Hepatocyte (in vitro differentiated cells): ENCODE results near the gene BMAL1. TPM values are rescaled to one million over a fixed set of nuclear protein-coding genes. Genes with fewer than 3 reads are reported as not detected.

ENCODE experiments used
- DNase-seq: peaks from one replicate; pipeline ENCODE4 v3.0.0-alpha.2; 2016; ENCODE audit warnings: low spot score
- H2AFZ ChIP-seq: fragments of 200-600 bp; sonication (generic); 2 replicates; pipeline ENCODE4 v1.6.0; 2016; ENCODE audit warnings: antibody characterized with exemption, mild to moderate bottlenecking
- H3K27ac ChIP-seq: fragments of 200-600 bp; sonication (generic); 2 replicates; pipeline ENCODE4 v1.5.1; 2016; ENCODE audit warnings: mild to moderate bottlenecking
- H3K27me3 ChIP-seq: fragments of 200-600 bp; sonication (generic); 2 replicates; pipeline ENCODE4 v1.6.1; 2016
- H3K36me3 ChIP-seq: fragments of 200-600 bp; sonication (generic); replicated peaks from 2 replicates; pipeline ENCODE4 v1.5.1; 2016; ENCODE audit warnings: low read depth; ENCODE audit not compliant: insufficient read depth
- H3K4me1 ChIP-seq: fragments of 200-600 bp; sonication (generic); 2 replicates; pipeline ENCODE4 v1.5.1; 2016; ENCODE audit warnings: mild to moderate bottlenecking, moderate library complexity; ENCODE audit not compliant: insufficient read depth
- H3K4me2 ChIP-seq: fragments of 200-600 bp; sonication (generic); 2 replicates; pipeline ENCODE4 v1.6.0; 2016
- H3K4me3 ChIP-seq: fragments of 200-600 bp; sonication (generic); 2 replicates; pipeline ENCODE4 v1.5.1; 2016; ENCODE audit warnings: mild to moderate bottlenecking
- H3K79me2 ChIP-seq: fragments of 200-600 bp; sonication (generic); 2 replicates; pipeline ENCODE4 v1.6.0; 2017; ENCODE audit warnings: mild to moderate bottlenecking
- H3K9me2 ChIP-seq: fragments of 200-600 bp; sonication (generic); replicated peaks from 2 replicates; pipeline ENCODE4 v1.6.0; 2017; ENCODE audit warnings: mild to moderate bottlenecking; ENCODE audit not compliant: insufficient read depth
- H3K9me3 ChIP-seq: fragments of 200-600 bp; sonication (generic); 2 replicates; pipeline ENCODE4 v1.5.1; 2016; ENCODE audit warnings: low read depth, mild to moderate bottlenecking
- H4K20me1 ChIP-seq: fragments of 200-600 bp; sonication (generic); 2 replicates; pipeline ENCODE4 v1.6.0; 2016; ENCODE audit warnings: mild to moderate bottlenecking; ENCODE audit not compliant: insufficient read depth, poor library complexity, severe bottlenecking
- CTCF ChIP-seq: fragments of 200-600 bp; sonication (generic); IDR thresholded peaks from 2 replicates; pipeline ENCODE4 v1.5.1; 2016; ENCODE audit warnings: antibody characterized with exemption, mild to moderate bottlenecking; ENCODE audit not compliant: poor library complexity
- EZH2 ChIP-seq: fragments of 200-600 bp; sonication (generic); IDR thresholded peaks from 2 replicates; pipeline ENCODE4 v1.6.1; 2016; ENCODE audit warnings: antibody characterized with exemption, mild to moderate bottlenecking, borderline replicate concordance
- EZH2phosphoT487 ChIP-seq: fragments of 200-600 bp; sonication (generic); IDR thresholded peaks from one replicate; pipeline ENCODE4 v1.6.1; 2018; ENCODE audit warnings: antibody characterized with exemption, mild to moderate bottlenecking, low read depth, moderate library complexity; ENCODE audit not compliant: unreplicated experiment, severe bottlenecking
- WGBS: methylation state at CpG from one replicate; pipeline ENCODE4 v1.1.6; 2016; ENCODE audit warnings: low lambda C conversion rate; ENCODE audit errors: missing lambda C conversion rate; 5-methylcytosine and 5-hydroxymethylcytosine counted together
- polyA plus RNA-seq: library from polyadenylated mRNA; unstranded; fragments of >200 nt; fragmentation: Nextera tagmentation; extraction: Ambion mirVana; gene quantifications from 2 replicates; pipeline ENCODE4 v1.2.1, GENCODE V29; 2016
- total RNA-seq: library from RNA; depleted of rRNA; stranded (reverse); fragments of >200 nt; gene quantifications from 2 replicates; pipeline ENCODE4 v1.2.3, GENCODE V29; 2014

Gene BMAL1
- total and polyA plus RNA-seq, 2 experiments from 2014 or later: 8.7 to 12.7 TPM

GRCh38 chr11:13308704-13309103, 31.1 kb downstream of the BMAL1 start:
- TF ChIP-seq CTCF: no peak
- TF ChIP-seq EZH2phosphoT487: no peak
- no peak for TF ChIP-seq EZH2
- Histone ChIP-seq H3K4me2 (no peak overlapping the region), H3K4me3 (no peak overlapping the region), H3K36me3 (no peaks in the 10 kb centered on the region), H3K27me3 (no peaks in the 10 kb centered on the region), H3K27ac (no peak overlapping the region), H3K4me1 (no peaks in the 10 kb centered on the region), H3K9me3 (no peaks in the 10 kb centered on the region), H3K9me2 (no peaks in the 10 kb centered on the region), H3K79me2 (no peaks in the 10 kb centered on the region), H4K20me1 (no peaks in the 10 kb centered on the region), H2AFZ (no peak overlapping the region)
- no peak for DNase-seq
- WGBS: 98% methylated on average over 2 of the region's 2 CpGs

GRCh38 chr11:13309156-13309555, 31.6 kb downstream of the BMAL1 start:
- Histone ChIP-seq H3K36me3 (no peaks in the 10 kb centered on the region), H3K4me1 (no peaks in the 10 kb centered on the region), H3K9me2 (no peaks in the 10 kb centered on the region), H3K79me2 (no peaks in the 10 kb centered on the region), H3K4me3 (no peak overlapping the region), H3K27me3 (no peaks in the 10 kb centered on the region), H3K27ac (no peak overlapping the region), H2AFZ (no peak overlapping the region), H3K4me2 (no peak overlapping the region), H4K20me1 (no peaks in the 10 kb centered on the region), H3K9me3 (no peaks in the 10 kb centered on the region)
- DNase-seq: no peak
- WGBS: 95% methylated on average over 4 of the region's 4 CpGs
- no peak for TF ChIP-seq CTCF
- TF ChIP-seq EZH2: no peak
- TF ChIP-seq EZH2phosphoT487: no peak

GRCh38 chr11:13310443-13310842, 32.9 kb downstream of the BMAL1 start:
- Histone ChIP-seq H3K9me2 (no peaks in the 10 kb centered on the region), H3K4me3 (no peak overlapping the region), H3K36me3 (no peaks in the 10 kb centered on the region), H4K20me1 (no peaks in the 10 kb centered on the region), H3K27me3 (no peaks in the 10 kb centered on the region), H3K4me1 (no peaks in the 10 kb centered on the region), H2AFZ (no peak overlapping the region), H3K79me2 (no peaks in the 10 kb centered on the region), H3K27ac (no peak overlapping the region), H3K4me2 (no peak overlapping the region), H3K9me3 (no peaks in the 10 kb centered on the region)
- WGBS: 85% methylated on average over 6 of the region's 6 CpGs
- TF ChIP-seq EZH2phosphoT487 (no peak), CTCF (no peak), EZH2 (no peak)
- DNase-seq: no peak

GRCh38 chr11:13311570-13311969, 34.0 kb downstream of the BMAL1 start:
- H3K36me3 ChIP-seq: no peaks in the 10 kb centered on the region
- TF ChIP-seq EZH2phosphoT487 (no peak), EZH2 (no peak), CTCF (no peak)
- 98% methylated on average over 3 of the region's 3 CpGs for WGBS
- no peaks in the 10 kb centered on the region for H3K4me1 ChIP-seq
- H3K4me2 ChIP-seq: no peak overlapping the region
- no peaks in the 10 kb centered on the region for H3K9me2 ChIP-seq
- H3K27me3 ChIP-seq: no peaks in the 10 kb centered on the region
- H4K20me1 ChIP-seq: no peaks in the 10 kb centered on the region
- DNase-seq: no peak
- H3K4me3 ChIP-seq: no peak overlapping the region
- H3K9me3 ChIP-seq: no peaks in the 10 kb centered on the region
- no peak overlapping the region for H2AFZ ChIP-seq
- H3K79me2 ChIP-seq: no peaks in the 10 kb centered on the region
- no peak overlapping the region for H3K27ac ChIP-seq
